ENCODE data around the gene BICD1.
"Not testable (repeated sequence)": the region's sequence is repeated elsewhere in the genome, so short reads cannot be mapped to it uniquely, and the experiment has no call there.

Gene BICD1

GRCh38 chr12:32249777-32250176 lies 143.1 kb downstream of the BICD1 start:
- no peak for DNase-seq

- DNase-seq = no peak
These were observed 145.8 kb downstream of the BICD1 start for GRCh38 chr12:32252199-32253073.

GRCh38 chr12:32253154-32253790 lies 146.6 kb downstream of the BICD1 start:
- no peak for DNase-seq

- no peak for DNase-seq
These were observed 147.8 kb downstream of the BICD1 start for GRCh38 chr12:32254260-32254956.

GRCh38 chr12:32255588-32255987 lies 148.9 kb downstream of the BICD1 start:
- DNase-seq = no peak

- no peak for DNase-seq
These were observed 151.2 kb downstream of the BICD1 start for GRCh38 chr12:32257695-32258496.

- DNase-seq = no peak
These were observed 154.0 kb downstream of the BICD1 start for GRCh38 chr12:32260696-32261095.

- DNase-seq = no peak
These were observed 155.0 kb downstream of the BICD1 start for GRCh38 chr12:32261638-32262037.

- DNase-seq = no peak
These were observed 158.3 kb downstream of the BICD1 start for GRCh38 chr12:32264961-32265360.

- DNase-seq = no peak
These were observed 158.8 kb downstream of the BICD1 start for GRCh38 chr12:32265456-32265855.

GRCh38 chr12:32265951-32266350 lies 159.3 kb downstream of the BICD1 start:
- no peak for DNase-seq

- no peak for DNase-seq
These were observed 160.1 kb downstream of the BICD1 start for GRCh38 chr12:32266756-32267155.

GRCh38 chr12:32270818-32271710 lies 164.4 kb downstream of the BICD1 start:
- DNase-seq = no peak

- DNase-seq = no peak
These were observed 165.8 kb downstream of the BICD1 start for GRCh38 chr12:32272465-32272864.

- no peak for DNase-seq
These were observed 166.4 kb downstream of the BICD1 start for GRCh38 chr12:32273063-32273522.

- DNase-seq = no peak
These were observed 167.1 kb downstream of the BICD1 start for GRCh38 chr12:32273712-32274111.

- no peak for DNase-seq
These were observed 168.0 kb downstream of the BICD1 start for GRCh38 chr12:32274665-32275064.

- not testable (repeated sequence) for DNase-seq
These were observed 168.9 kb downstream of the BICD1 start for GRCh38 chr12:32275520-32275919.

GRCh38 chr12:32277774-32278173 lies 171.1 kb downstream of the BICD1 start:
- no peak for DNase-seq

GRCh38 chr12:32281098-32281497 lies 174.5 kb downstream of the BICD1 start:
- no peak for DNase-seq

- no peak for DNase-seq
These were observed 177.9 kb downstream of the BICD1 start for GRCh38 chr12:32284561-32284960.

GRCh38 chr12:32285021-32285420 lies 178.4 kb downstream of the BICD1 start:
- DNase-seq = no peak
